Spleen (tissue), 7 donors: ENCODE results near the gene SNX9.

Experiments used
- POLR2A ChIP-seq, 3 donors: fragments of 450-650 bp; IDR thresholded peaks; one replicate each; pipeline ENCODE4 v1.5.1; 2017; ENCODE audit warnings: antibody characterized with exemption in 3 of 3, mild to moderate bottlenecking in 1 of 3
- POLR2AphosphoS5 ChIP-seq, 3 donors: sonication (generic); formaldehyde crosslinking; IDR thresholded peaks; one replicate each; pipeline ENCODE4 v1.5.1; 2017; ENCODE audit warnings: antibody characterized with exemption in 3 of 3
- TF ChIP-seq, protein P1 (sequence below), 11 experiments: fragments of 200-600 bp in 7 of 11; fragments of 450-650 bp in 4 of 11; sonication (generic) in 4 of 11; IDR thresholded peaks in 8 of 11; conservative IDR thresholded peaks in 3 of 11; 1 replicate in 7 of 11; 2 replicates in 4 of 11; pipeline versions ENCODE4 v1.4.0 to v1.8.0; 2016 to 2021; ENCODE audit warnings: antibody characterized with exemption in 11 of 11, inconsistent platforms in 4 of 11, mild to moderate bottlenecking in 1 of 11
- donor health status: DM: no; HTN: no; CAD: no; lungs with moderate emphysema.
- donor health status: DM: no; HTN: no; CAD: no.
- donor health status: DM: no; HTN: no; CAD: no.

DNA sequence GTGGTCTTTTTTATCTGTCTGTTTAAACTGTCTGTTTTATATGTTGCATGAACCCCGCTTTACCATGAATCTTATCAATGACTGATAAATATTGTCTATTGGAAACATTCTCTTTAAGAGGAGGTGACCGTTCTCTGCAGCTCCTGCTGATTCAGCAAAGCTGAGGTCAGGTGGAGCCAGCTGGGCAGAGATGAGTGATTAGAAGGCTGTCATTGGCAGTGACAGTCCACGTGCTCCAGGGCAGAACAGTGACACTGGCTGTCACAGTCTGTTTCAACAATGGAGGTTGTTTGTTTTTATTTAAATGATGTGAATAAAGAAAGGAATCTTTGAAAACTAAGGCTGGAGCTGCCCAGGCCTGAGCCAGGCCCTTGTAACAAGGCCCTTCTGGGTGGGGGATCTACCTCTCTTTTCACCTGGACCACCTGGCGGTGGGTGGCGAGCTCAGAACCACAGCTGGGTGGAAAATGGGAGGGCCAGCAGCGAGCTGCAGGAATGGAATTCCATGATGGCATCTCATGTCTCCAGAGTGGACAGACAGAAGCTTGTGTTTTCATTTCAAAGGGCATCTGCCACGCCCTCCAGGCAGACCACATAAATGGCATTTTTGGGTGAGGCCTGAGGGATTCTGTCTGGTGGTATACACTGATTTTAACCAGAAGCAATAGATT, 171.2 kb downstream of the SNX9 start:
- TF ChIP-seq, protein P1, sequence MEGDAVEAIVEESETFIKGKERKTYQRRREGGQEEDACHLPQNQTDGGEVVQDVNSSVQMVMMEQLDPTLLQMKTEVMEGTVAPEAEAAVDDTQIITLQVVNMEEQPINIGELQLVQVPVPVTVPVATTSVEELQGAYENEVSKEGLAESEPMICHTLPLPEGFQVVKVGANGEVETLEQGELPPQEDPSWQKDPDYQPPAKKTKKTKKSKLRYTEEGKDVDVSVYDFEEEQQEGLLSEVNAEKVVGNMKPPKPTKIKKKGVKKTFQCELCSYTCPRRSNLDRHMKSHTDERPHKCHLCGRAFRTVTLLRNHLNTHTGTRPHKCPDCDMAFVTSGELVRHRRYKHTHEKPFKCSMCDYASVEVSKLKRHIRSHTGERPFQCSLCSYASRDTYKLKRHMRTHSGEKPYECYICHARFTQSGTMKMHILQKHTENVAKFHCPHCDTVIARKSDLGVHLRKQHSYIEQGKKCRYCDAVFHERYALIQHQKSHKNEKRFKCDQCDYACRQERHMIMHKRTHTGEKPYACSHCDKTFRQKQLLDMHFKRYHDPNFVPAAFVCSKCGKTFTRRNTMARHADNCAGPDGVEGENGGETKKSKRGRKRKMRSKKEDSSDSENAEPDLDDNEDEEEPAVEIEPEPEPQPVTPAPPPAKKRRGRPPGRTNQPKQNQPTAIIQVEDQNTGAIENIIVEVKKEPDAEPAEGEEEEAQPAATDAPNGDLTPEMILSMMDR (IDR thresholded peaks at IDR 0.05 in 8 of 11, conservative IDR thresholded peaks at IDR 0.05 in 3 of 11): no peak
- TF ChIP-seq POLR2A (IDR thresholded peaks at IDR 0.05): no peak
- TF ChIP-seq POLR2AphosphoS5 (IDR thresholded peaks at IDR 0.05): no peak
